OCI-LY3 (cell line): Measurements from ENCODE around the gene P4HA1.

Experiments
- EZH2phosphoT487 ChIP-seq: fragments of 200-600 bp; shearing (Covaris generic); IDR thresholded peaks from 2 replicates; pipeline ENCODE4 v1.6.1; 2018; ENCODE audit warnings: antibody characterized with exemption, mixed run types, low read depth
- TF ChIP-seq, protein P1 (sequence below): fragments of 200-600, 300-600 bp; sonication (generic); IDR thresholded peaks from 2 replicates; pipeline ENCODE4 v1.5.1; 2014; ENCODE audit warnings: antibody characterized with exemption, low read length, low read depth

DNA sequence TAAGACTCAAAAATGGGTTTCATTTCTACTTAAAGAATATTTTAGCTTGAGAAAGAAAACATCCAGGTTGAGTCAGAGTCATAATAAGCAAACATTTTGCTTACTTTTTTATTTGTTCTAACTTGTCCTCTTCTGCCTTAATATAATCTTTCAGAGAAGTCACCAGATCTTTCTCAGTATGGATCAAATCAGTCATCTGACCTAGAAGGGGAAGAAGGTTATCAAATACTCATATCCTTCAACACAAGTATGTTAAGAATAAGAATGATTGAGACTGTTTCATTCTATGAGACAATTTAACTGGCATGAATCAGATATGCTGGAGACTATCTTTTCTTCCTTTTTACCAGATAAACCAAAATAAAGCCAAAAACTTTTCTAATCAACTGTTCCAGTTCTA, 23.0 kb downstream of the P4HA1 start:
- TF ChIP-seq, protein P1, sequence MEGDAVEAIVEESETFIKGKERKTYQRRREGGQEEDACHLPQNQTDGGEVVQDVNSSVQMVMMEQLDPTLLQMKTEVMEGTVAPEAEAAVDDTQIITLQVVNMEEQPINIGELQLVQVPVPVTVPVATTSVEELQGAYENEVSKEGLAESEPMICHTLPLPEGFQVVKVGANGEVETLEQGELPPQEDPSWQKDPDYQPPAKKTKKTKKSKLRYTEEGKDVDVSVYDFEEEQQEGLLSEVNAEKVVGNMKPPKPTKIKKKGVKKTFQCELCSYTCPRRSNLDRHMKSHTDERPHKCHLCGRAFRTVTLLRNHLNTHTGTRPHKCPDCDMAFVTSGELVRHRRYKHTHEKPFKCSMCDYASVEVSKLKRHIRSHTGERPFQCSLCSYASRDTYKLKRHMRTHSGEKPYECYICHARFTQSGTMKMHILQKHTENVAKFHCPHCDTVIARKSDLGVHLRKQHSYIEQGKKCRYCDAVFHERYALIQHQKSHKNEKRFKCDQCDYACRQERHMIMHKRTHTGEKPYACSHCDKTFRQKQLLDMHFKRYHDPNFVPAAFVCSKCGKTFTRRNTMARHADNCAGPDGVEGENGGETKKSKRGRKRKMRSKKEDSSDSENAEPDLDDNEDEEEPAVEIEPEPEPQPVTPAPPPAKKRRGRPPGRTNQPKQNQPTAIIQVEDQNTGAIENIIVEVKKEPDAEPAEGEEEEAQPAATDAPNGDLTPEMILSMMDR = no peak
- TF ChIP-seq EZH2phosphoT487 = no peak
